ENCODE data around the gene CSMD2.

CSMD2 gene

GRCh38 chr1:33469691-33470090 is 695.3 kb downstream of the CSMD2 start:
- Mint-ChIP-seq H3K9me3 (no peaks in the 10 kb centered on the region), H3K27ac (peak overlapping the region; percentile 55), H3K4me1 (peaks cover 35% of the 10 kb centered on the region), H3K36me3 (no peaks in the 10 kb centered on the region), H3K27me3 (peaks cover 23% of the 10 kb centered on the region), H3K4me3 (no peak overlapping the region)
- no peak for DNase-seq
- CTCF ChIA-PET = interaction anchor here (0.7 to 9.5 kb wide), 6 partner anchors 14 to 531 kb away, joined by 3 to 108 read pairs (median 6); no protein-coding TSS in a partner anchor

- Mint-ChIP-seq H3K9me3 (no peaks in the 10 kb centered on the region), H3K27ac (no peak overlapping the region), H3K36me3 (no peaks in the 10 kb centered on the region), H3K4me3 (no peak overlapping the region), H3K4me1 (peaks cover 35% of the 10 kb centered on the region), H3K27me3 (peaks cover 23% of the 10 kb centered on the region)
- DNase-seq = no peak
- CTCF ChIA-PET = interaction anchor here (0.7 to 9.5 kb wide), 4 partner anchors 13 to 173 kb away, joined by 4 to 108 read pairs (median 10); no protein-coding TSS in a partner anchor
These were observed 696.1 kb downstream of the CSMD2 start for GRCh38 chr1:33468967-33469366.

DNA sequence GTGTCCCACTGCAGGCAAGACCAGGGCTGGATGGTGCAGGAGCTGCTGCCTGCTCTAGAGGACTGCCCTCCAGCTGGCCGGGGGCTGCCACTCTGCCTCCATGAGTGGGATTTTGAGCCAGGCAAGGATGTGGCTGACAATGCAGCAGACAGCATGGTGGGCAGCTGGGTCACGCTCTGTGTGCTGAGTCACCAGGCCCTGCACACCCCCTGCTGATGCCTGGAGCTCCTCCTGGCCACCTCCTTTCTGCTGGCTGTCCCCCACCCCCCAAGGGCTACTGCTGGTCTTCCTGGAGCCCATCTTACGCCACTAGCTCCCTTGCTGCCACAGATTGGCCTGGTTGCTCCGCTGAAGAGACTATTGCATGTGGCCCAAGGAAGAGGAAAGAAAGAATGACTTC is 696.5 kb downstream of the CSMD2 start:
- no peak for DNase-seq
- H3K27ac Mint-ChIP-seq = no peak overlapping the region
- H3K4me1 Mint-ChIP-seq = peaks cover 35% of the 10 kb centered on the region
- no peaks in the 10 kb centered on the region for H3K9me3 Mint-ChIP-seq
- H3K4me3 Mint-ChIP-seq = no peak overlapping the region
- CTCF ChIA-PET = interaction anchor here (2.1 to 9.5 kb wide), 2 partner anchors 13 to 173 kb away, joined by 11 to 108 read pairs; no protein-coding TSS in a partner anchor
- H3K36me3 Mint-ChIP-seq = no peaks in the 10 kb centered on the region
- peaks cover 23% of the 10 kb centered on the region for H3K27me3 Mint-ChIP-seq

DNA sequence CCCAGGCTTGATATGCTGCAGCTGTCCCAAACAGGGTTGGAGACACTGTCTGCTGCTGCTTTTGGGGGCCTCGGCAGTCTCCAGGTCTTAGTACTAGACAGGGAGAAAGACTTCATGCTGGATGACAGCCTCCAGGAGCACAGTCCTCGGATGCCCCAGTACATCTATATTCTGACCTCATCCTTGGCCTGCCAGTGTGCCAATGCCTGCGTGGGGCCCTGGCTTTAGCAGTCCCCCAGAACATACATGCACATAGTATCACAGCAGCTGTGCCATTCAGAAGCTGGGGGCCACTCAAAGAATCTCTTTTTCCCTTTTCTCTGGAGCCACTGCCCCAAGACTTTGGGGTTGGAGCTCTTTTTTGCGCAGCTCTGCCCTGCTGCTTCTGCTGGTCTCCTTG is 697.0 kb downstream of the CSMD2 start:
- Mint-ChIP-seq H3K9me3 (no peaks in the 10 kb centered on the region), H3K4me3 (no peak overlapping the region), H3K27ac (no peak overlapping the region), H3K36me3 (no peaks in the 10 kb centered on the region), H3K4me1 (peaks cover 33% of the 10 kb centered on the region), H3K27me3 (peaks cover 25% of the 10 kb centered on the region)
- CTCF ChIA-PET = interaction anchor here (2.1 to 9.5 kb wide), 2 partner anchors 12 to 172 kb away, joined by 11 to 108 read pairs; no protein-coding TSS in a partner anchor
- no peak for DNase-seq

- H3K9me3 Mint-ChIP-seq = no peaks in the 10 kb centered on the region
These were observed 698.9 kb downstream of the CSMD2 start for GRCh38 chr1:33466159-33466558.

GRCh38 chr1:33465316-33465715 is 699.7 kb downstream of the CSMD2 start:
- no peak overlapping the region for H3K4me3 Mint-ChIP-seq
- DNase-seq = no peak
- H3K27me3 Mint-ChIP-seq = peaks cover 44% of the 10 kb centered on the region
- CTCF ChIA-PET = no interaction called here
- H3K27ac Mint-ChIP-seq = no peak overlapping the region
- no peaks in the 10 kb centered on the region for H3K36me3 Mint-ChIP-seq
- no peaks in the 10 kb centered on the region for H3K9me3 Mint-ChIP-seq
- H3K4me1 Mint-ChIP-seq = peaks cover 12% of the 10 kb centered on the region

More at GRCh38 chr1:33466159-33466558, 698.9 kb downstream of the CSMD2 start:
- H3K4me1 Mint-ChIP-seq = peaks cover 18% of the 10 kb centered on the region
- no peak overlapping the region for H3K4me3 Mint-ChIP-seq
- H3K36me3 Mint-ChIP-seq = no peaks in the 10 kb centered on the region
- peaks cover 36% of the 10 kb centered on the region for H3K27me3 Mint-ChIP-seq
- DNase-seq = no peak
- CTCF ChIA-PET = interaction anchor here (1.1 to 9.5 kb wide), 2 partner anchors 96 to 170 kb away, joined by 3 to 108 read pairs; no protein-coding TSS in a partner anchor
- H3K27ac Mint-ChIP-seq = no peak overlapping the region

- CTCF ChIA-PET = no interaction called here
- no peaks in the 10 kb centered on the region for H3K36me3 Mint-ChIP-seq
- peaks cover 50% of the 10 kb centered on the region for H3K27me3 Mint-ChIP-seq
- H3K27ac Mint-ChIP-seq = no peak overlapping the region
- H3K9me3 Mint-ChIP-seq = no peaks in the 10 kb centered on the region
- DNase-seq = no peak
- peaks cover 7% of the 10 kb centered on the region for H3K4me1 Mint-ChIP-seq
- H3K4me3 Mint-ChIP-seq = no peak overlapping the region
These were observed 700.5 kb downstream of the CSMD2 start for GRCh38 chr1:33464552-33464951.
